Liver (tissue), 9 donors: ENCODE measurements around the gene RECK. TPM values are rescaled to one million over a fixed set of nuclear protein-coding genes. Genes with fewer than 3 reads are reported as not detected.
A peak's percentile ranks its signal among the peaks of the same experiment; 100 is the strongest.

Source experiments
- DNase-seq: peaks from one replicate; pipeline ENCODE4 v3.0.0-alpha.2; 2017; ENCODE audit warnings: low spot score
- H3K27ac ChIP-seq, 2 donors: one replicate each; pipeline ENCODE4 v1.7.0; 2013; ENCODE audit warnings: inconsistent platforms in 2 of 2, low read length in 2 of 2, control low read depth in 1 of 2, low read depth in 1 of 2, mild to moderate bottlenecking in 1 of 2
- H3K27me3 ChIP-seq, 4 donors: one replicate each; pipeline versions ENCODE4 v1.6.1 to v1.7.0; 2013; ENCODE audit warnings: low read length in 3 of 4, inconsistent platforms in 1 of 4, mild to moderate bottlenecking in 1 of 4, moderate library complexity in 1 of 4; ENCODE audit not compliant: control insufficient read depth in 4 of 4, insufficient read depth in 4 of 4
- H3K36me3 ChIP-seq, 4 donors: one replicate each; pipeline versions ENCODE4 v1.6.1 to v1.7.0; 2013; ENCODE audit warnings: low read length in 3 of 4, mild to moderate bottlenecking in 3 of 4, low read depth in 1 of 4, moderate library complexity in 1 of 4; ENCODE audit not compliant: control insufficient read depth in 4 of 4, insufficient read depth in 3 of 4
- H3K4me1 ChIP-seq, 4 donors: one replicate each; pipeline versions ENCODE4 v1.6.1 to v1.7.0; 2013; ENCODE audit warnings: low read length in 3 of 4, mild to moderate bottlenecking in 3 of 4, moderate library complexity in 1 of 4; ENCODE audit not compliant: control insufficient read depth in 4 of 4, insufficient read depth in 4 of 4
- H3K4me3 ChIP-seq, 3 donors: one replicate each; pipeline versions ENCODE4 v1.6.1 to v1.7.0; 2013; ENCODE audit warnings: low read length in 3 of 3, control low read depth in 1 of 3, low read depth in 1 of 3, mild to moderate bottlenecking in 1 of 3
- H3K9ac ChIP-seq, 2 donors: one replicate each; pipeline ENCODE4 v1.7.0; 2013; ENCODE audit warnings: low read length in 2 of 2, mild to moderate bottlenecking in 2 of 2, moderate library complexity in 2 of 2, control low read depth in 1 of 2, low read depth in 1 of 2
- H3K9me3 ChIP-seq, 4 donors: one replicate each; pipeline versions ENCODE4 v1.6.1 to v1.7.0; 2013; ENCODE audit warnings: low read length in 3 of 4; ENCODE audit not compliant: control insufficient read depth in 4 of 4
- CTCF ChIP-seq: fragments of 150-350 bp; IDR thresholded peaks from 2 replicates; pipeline ENCODE4 v1.5.1; 2017; ENCODE audit warnings: improper control_type of control experiment, low read depth, low read length; ENCODE audit not compliant: missing input control
- FOXA1 ChIP-seq: IDR thresholded peaks from 2 replicates; pipeline ENCODE4 v1.6.1; 2016; ENCODE audit warnings: antibody characterized with exemption
- FOXA2 ChIP-seq: IDR thresholded peaks from 2 replicates; pipeline ENCODE4 v1.6.1; 2016; ENCODE audit warnings: antibody characterized with exemption
- GABPA ChIP-seq, 2 donors: IDR thresholded peaks in 1 of 2; conservative IDR thresholded peaks in 1 of 2; 2 replicates each; pipeline ENCODE4 v1.6.1; 2016; ENCODE audit warnings: antibody characterized with exemption in 2 of 2, mild to moderate bottlenecking in 1 of 2, moderate library complexity in 1 of 2
- HNF4A ChIP-seq, 2 donors: conservative IDR thresholded peaks; 2 replicates each; pipeline ENCODE4 v1.6.1; 2016; ENCODE audit warnings: antibody characterized with exemption in 2 of 2, mild to moderate bottlenecking in 2 of 2
- HNF4G ChIP-seq: IDR thresholded peaks from 2 replicates; pipeline ENCODE4 v1.6.1; 2016; ENCODE audit warnings: antibody characterized with exemption
- NR2F2 ChIP-seq: IDR thresholded peaks from 2 replicates; pipeline ENCODE4 v1.6.1; 2016; ENCODE audit warnings: antibody characterized with exemption
- RAD21 ChIP-seq, 2 donors: IDR thresholded peaks; 2 replicates each; pipeline ENCODE4 v1.6.1; 2016; ENCODE audit warnings: antibody characterized with exemption in 2 of 2, mild to moderate bottlenecking in 2 of 2
- RXRA ChIP-seq, 2 donors: IDR thresholded peaks; 2 replicates each; pipeline ENCODE4 v1.6.1; 2017 to 2018; ENCODE audit warnings: antibody characterized with exemption in 2 of 2, mild to moderate bottlenecking in 1 of 2
- SP1 ChIP-seq: IDR thresholded peaks from 2 replicates; pipeline ENCODE4 v1.6.1; 2018; ENCODE audit warnings: antibody characterized with exemption, mild to moderate bottlenecking
- TAF1 ChIP-seq: conservative IDR thresholded peaks from 2 replicates; pipeline ENCODE4 v1.6.1; 2016; ENCODE audit warnings: antibody characterized with exemption, mild to moderate bottlenecking
- YY1 ChIP-seq: IDR thresholded peaks from 2 replicates; pipeline ENCODE4 v1.6.1; 2016; ENCODE audit warnings: antibody characterized with exemption, mild to moderate bottlenecking
- WGBS: extraction: QIAGEN DNeasy Blood & Tissue Kit; methylation state at CpG from one replicate; pipeline ENCODE4 v1.1.7; 2013; 5-methylcytosine and 5-hydroxymethylcytosine counted together
- polyA plus RNA-seq, 2 donors: library from polyadenylated mRNA; stranded (reverse) in 1 of 2; unstranded in 1 of 2; fragments of 200-250 nt in 1 of 2; fragments of >200 nt in 1 of 2; fragmentation: Nextera tagmentation in 1 of 2; extraction: Ambion mirVana in 1 of 2; gene quantifications; one replicate each; pipeline versions ENCODE4 v1.2.1 to v1.2.3, GENCODE V29; 2013 to 2015
- total RNA-seq, 2 donors: library from RNA; depleted of rRNA; stranded (reverse); fragments of >200 nt; gene quantifications; one replicate each; pipeline ENCODE4 v1.2.3, GENCODE V29; 2014
- TF ChIP-seq, protein P1 (sequence below): IDR thresholded peaks from 2 replicates; pipeline ENCODE4 v1.6.1; 2016; ENCODE audit warnings: antibody characterized with exemption
- TF ChIP-seq, protein P2 (sequence below): IDR thresholded peaks from 2 replicates; pipeline ENCODE4 v1.6.1; 2016; ENCODE audit warnings: antibody characterized with exemption
- donor health status: healthy.
- donor health status: healthy.
- donor health status: healthy.
- donor health status: healthy.
- donor health status: healthy.

The RECK gene
- total and polyA plus RNA-seq, 4 donors: 2.1 to 3.5 (median 2.3) TPM

DNA sequence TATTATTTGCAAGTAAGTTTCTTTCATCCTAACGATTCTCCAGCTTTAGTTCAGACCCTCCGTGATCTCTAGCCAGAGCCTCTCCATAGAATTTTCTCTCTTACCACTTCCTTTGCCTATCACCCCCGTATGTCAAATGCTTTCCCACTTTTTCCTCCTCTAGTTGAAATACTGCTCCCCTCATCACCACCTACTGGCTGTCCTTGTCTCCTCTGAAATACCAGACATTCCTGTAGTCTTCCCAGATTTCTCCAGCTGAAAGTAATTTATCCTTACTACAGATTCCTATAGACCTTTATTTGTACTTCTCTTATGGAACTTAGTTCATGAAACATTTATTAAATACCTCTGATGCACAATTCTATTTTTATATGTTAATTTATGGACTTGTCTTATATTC lies 63.8 kb downstream of the RECK start:
- H3K27me3 ChIP-seq: no peaks in the 10 kb centered on the region
- no peaks in the 10 kb centered on the region for H3K9me3 ChIP-seq
- 85% methylated on average over 3 of the region's 3 CpGs for WGBS
- no peak for TF ChIP-seq FOXA2
- H3K4me3 ChIP-seq: no peak overlapping the region
- DNase-seq: no peak
- H3K27ac ChIP-seq: no peak overlapping the region
- no peak overlapping the region for H3K9ac ChIP-seq
- H3K4me1 ChIP-seq: peaks cover 0 to 6% (median 3%) of the 10 kb centered on the region in 4 donors
- no peaks in the 10 kb centered on the region for H3K36me3 ChIP-seq

GRCh38 chr9:36101916-36102741 lies 65.4 kb downstream of the RECK start:
- no peaks in the 10 kb centered on the region for H3K36me3 ChIP-seq
- WGBS: 62% methylated on average over 4 of the region's 4 CpGs
- H3K9ac ChIP-seq: no peak overlapping the region
- peaks cover 0 to 6% (median 3%) of the 10 kb centered on the region in 4 donors for H3K4me1 ChIP-seq
- no peak overlapping the region for H3K4me3 ChIP-seq
- no peak for TF ChIP-seq TAF1
- no peak for TF ChIP-seq GABPA (IDR thresholded peaks at IDR 0.05 in 1 of 2, conservative IDR thresholded peaks at IDR 0.05 in 1 of 2)
- peak; percentile 34 for TF ChIP-seq HNF4G
- TF ChIP-seq, protein P1, sequence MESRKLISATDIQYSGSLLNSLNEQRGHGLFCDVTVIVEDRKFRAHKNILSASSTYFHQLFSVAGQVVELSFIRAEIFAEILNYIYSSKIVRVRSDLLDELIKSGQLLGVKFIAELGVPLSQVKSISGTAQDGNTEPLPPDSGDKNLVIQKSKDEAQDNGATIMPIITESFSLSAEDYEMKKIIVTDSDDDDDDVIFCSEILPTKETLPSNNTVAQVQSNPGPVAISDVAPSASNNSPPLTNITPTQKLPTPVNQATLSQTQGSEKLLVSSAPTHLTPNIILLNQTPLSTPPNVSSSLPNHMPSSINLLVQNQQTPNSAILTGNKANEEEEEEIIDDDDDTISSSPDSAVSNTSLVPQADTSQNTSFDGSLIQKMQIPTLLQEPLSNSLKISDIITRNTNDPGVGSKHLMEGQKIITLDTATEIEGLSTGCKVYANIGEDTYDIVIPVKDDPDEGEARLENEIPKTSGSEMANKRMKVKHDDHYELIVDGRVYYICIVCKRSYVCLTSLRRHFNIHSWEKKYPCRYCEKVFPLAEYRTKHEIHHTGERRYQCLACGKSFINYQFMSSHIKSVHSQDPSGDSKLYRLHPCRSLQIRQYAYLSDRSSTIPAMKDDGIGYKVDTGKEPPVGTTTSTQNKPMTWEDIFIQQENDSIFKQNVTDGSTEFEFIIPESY: no peak
- TF ChIP-seq HNF4A (conservative IDR thresholded peaks at IDR 0.05): peak; percentile 54 to 76
- TF ChIP-seq, protein P2, sequence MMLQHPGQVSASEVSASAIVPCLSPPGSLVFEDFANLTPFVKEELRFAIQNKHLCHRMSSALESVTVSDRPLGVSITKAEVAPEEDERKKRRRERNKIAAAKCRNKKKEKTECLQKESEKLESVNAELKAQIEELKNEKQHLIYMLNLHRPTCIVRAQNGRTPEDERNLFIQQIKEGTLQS: no peak
- no peak for TF ChIP-seq NR2F2
- peak; percentile 21 to 24 for TF ChIP-seq RXRA (IDR thresholded peaks at IDR 0.05)
- TF ChIP-seq YY1: peak; percentile 17
- TF ChIP-seq SP1: peak; percentile 45
- no peak for TF ChIP-seq FOXA1
- H3K27ac ChIP-seq: no peak overlapping the region
- no peaks in the 10 kb centered on the region for H3K9me3 ChIP-seq
- no peak for DNase-seq
- H3K27me3 ChIP-seq: no peaks in the 10 kb centered on the region

GRCh38 chr9:36102742-36103495 lies 66.2 kb downstream of the RECK start:
- no peak overlapping the region for H3K27ac ChIP-seq
- peak; percentile 84 for DNase-seq
- WGBS: 86% methylated on average over 10 of the region's 10 CpGs
- no peaks in the 10 kb centered on the region for H3K9me3 ChIP-seq
- H3K4me3 ChIP-seq: no peak overlapping the region
- TF ChIP-seq RAD21 (IDR thresholded peaks at IDR 0.05) (peak; percentile 77 to 90), GABPA (IDR thresholded peaks at IDR 0.05 in 1 of 2, conservative IDR thresholded peaks at IDR 0.05 in 1 of 2) (no peak), CTCF (peak; percentile 71)
- H3K27me3 ChIP-seq: no peaks in the 10 kb centered on the region
- H3K9ac ChIP-seq: peak overlapping the region in 1 of 2 donors; percentile 14
- peaks cover 0 to 6% (median 3%) of the 10 kb centered on the region in 4 donors for H3K4me1 ChIP-seq
- no peaks in the 10 kb centered on the region for H3K36me3 ChIP-seq
